HG03108 (cell line): Measurements from ENCODE around the gene ZFPM1.
A peak's percentile ranks its signal among the peaks of the same experiment; 100 is the strongest.

Experiments
- ATAC-seq: cut with Tn5 transposase; IDR thresholded peaks from one replicate; pipeline ENCODE4 v1.9.1; 2021; ENCODE audit warnings: moderate library complexity; ENCODE audit not compliant: unreplicated experiment

The ZFPM1 gene

GRCh38 chr16:88556294-88556988 is 103.4 kb downstream of the ZFPM1 start:
- ATAC-seq, result no peak

DNA sequence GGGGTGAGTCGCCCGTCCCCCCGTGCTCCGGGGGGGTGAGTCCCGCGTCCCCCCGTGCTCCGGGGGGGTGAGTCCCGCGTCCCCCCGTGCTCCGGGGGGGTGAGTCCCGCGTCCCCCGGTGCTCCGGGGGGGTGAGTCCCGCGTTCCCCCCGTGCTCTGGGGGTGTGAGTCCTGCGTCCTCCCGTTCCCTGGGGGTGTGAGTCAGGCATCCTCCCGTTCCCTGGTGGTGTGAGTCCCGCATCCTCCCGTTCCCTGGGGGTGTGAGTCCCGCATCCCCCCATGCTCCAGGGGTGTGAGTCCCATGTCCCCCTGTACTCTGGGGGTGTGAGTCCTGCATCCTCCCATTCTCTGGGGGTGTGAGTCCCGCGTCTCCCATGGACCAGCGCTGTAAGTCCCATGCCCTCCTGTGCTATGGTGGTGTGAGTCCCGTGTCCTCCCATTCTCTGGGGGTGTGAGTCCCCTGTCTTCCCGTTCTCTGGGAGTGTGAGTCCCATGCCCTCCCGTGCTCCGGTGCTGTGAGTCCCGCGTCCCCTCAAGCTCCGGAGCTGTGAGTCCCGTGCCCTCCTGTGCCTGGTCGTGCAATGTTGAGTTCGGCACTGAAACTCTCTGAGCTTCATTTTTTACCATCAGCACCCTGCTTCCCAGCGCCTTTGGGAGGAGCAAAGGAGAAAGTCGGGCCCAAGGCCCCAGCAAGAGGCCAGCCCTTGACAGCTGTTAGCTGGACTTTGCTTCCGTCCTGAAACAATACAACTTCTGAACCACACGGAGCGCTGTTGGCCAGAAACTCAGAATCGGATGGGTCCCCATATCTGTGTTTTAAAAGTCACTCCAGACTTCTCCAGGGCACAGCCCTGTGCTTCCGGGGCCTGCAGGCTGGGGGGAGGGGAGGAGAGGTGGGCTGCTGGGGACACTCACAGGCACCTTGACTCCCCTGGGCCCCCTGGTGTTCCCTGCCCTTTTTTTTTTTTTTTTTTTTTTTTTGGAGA is 105.7 kb downstream of the ZFPM1 start:
- ATAC-seq, result no peak

- ATAC-seq, result no peak
Measured at GRCh38 chr16:88560714-88561484, 107.8 kb downstream of the ZFPM1 start.

- no peak for ATAC-seq
Measured at GRCh38 chr16:88561485-88562359, 108.6 kb downstream of the ZFPM1 start.

GRCh38 chr16:88566158-88566557 is 113.1 kb downstream of the ZFPM1 start:
- ATAC-seq, result no peak

- ATAC-seq, result no peak
Measured at GRCh38 chr16:88568710-88569613, 115.9 kb downstream of the ZFPM1 start.

DNA sequence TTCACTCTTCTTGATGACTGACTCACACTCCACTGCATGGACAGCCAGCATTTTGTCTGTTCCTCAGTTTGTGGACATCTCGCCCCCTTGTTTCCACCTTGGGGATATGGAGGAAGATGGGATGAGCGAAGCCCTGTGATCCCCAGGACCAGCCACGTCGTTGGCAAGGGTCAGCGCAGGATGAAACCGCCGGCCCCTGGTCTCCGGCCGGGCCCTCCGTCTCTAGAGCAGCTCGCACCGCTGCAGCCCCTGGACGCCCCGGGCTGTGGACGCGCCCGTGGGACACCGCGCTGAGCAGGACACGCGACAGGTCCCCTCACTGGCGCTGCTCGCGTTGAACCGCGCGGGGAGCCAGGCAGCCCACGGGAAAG is 116.5 kb downstream of the ZFPM1 start:
- peak; percentile 18 for ATAC-seq

DNA sequence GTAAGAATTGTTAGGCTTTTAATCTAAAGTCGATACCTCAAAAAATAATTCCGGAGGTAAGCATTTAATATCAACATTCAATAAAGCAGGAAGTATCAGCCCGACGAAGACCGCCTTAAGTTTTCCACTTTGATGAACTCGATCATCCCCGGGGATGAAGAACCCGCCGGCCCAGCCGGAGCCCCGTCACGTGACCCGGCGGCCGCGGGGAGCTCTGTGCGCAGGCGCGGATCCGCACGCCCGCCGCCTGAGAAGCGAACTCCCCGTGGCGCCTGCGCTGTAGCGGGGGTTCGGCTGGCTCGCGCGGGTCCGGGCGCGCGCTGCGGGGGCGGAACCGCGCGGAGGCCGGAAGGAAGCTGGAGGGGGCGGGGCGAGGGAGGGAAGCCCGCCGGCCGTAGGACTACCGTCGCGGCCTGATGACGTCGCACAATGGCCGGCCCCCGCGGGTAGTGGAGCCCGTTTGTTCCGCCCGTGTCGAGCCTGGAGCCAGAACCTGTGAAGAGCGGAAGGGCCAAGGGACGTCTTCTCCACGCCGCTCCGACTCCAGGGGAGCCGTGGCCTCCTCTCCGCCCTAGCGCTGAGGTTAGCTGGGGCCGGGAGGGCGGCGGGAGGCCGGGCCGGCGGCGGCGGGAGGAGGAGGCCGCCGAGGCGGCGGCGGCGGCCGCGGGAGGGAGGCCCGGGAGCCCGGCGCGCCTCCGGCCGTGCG is 117.1 kb downstream of the ZFPM1 start, which contains the start of gene ZC3H18:
Gene ZC3H18, plus strand, starts transcription at position 419 of the 706 bp plus-strand sequence. CDS start 6,721 bp downstream, outside the sequence.
- ATAC-seq, result peak; percentile 67

- ATAC-seq, result peak; percentile 13
Measured at GRCh38 chr16:88570691-88571092, 117.6 kb downstream of the ZFPM1 start.

- ATAC-seq, result no peak
Measured at GRCh38 chr16:88575251-88575650, 122.2 kb downstream of the ZFPM1 start.

DNA sequence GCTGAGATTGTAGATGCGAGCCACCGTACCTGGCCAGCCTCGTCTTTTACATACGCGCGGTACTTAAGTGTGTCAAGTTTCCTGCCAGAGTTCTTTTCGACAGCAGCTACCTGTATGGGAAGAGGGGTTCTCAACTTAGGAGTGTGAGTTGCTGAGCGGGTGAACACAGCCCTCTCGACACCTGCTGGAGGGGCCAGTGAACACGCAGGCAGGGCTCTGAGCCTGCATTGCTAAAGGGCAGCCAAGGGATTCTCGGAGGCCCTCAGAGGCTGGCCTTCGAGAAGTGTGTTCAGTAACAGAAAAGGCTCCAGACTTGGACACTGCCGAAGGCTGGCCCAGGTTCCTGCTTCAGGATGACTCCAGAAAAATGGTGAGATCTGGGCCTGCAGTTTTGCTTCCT is 123.2 kb downstream of the ZFPM1 start:
- ATAC-seq, result no peak

DNA sequence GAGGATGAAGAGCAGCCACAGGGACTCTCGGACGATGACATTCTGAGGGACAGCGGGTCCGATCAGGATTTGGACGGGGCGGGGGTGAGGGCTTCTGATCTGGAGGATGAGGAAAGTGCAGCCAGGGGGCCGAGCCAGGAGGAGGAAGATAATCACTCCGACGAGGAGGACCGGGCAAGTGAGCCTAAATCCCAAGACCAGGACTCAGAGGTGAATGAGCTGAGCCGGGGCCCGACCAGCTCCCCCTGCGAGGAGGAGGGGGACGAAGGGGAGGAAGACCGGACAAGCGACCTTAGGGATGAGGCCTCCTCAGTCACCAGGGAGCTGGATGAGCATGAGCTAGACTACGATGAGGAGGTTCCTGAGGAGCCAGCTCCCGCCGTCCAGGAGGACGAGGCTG is 124.1 kb downstream of the ZFPM1 start:
- ATAC-seq, result no peak

- no peak for ATAC-seq
Measured at GRCh38 chr16:88578446-88579313, 125.6 kb downstream of the ZFPM1 start.

DNA sequence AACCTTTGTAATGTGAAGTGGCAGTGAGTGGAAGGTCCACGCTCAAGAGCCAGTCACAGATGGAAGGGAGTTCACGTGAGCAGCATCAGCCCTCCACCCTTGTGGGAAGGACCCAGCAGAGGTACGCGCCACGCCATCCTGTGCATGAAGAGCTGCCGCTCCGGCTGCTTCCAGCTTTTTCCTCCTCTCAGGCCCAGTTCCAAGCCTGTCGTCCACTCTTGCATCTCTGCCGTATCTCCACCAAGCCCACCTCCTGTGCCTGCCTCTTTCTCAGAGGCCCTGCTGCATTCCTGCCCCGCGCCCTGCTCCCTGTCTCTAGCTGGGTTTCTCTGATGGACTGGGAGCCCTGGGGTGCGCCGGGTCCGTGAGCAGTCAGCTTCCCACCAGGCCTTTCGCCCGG is 127.3 kb downstream of the ZFPM1 start:
- no peak for ATAC-seq

DNA sequence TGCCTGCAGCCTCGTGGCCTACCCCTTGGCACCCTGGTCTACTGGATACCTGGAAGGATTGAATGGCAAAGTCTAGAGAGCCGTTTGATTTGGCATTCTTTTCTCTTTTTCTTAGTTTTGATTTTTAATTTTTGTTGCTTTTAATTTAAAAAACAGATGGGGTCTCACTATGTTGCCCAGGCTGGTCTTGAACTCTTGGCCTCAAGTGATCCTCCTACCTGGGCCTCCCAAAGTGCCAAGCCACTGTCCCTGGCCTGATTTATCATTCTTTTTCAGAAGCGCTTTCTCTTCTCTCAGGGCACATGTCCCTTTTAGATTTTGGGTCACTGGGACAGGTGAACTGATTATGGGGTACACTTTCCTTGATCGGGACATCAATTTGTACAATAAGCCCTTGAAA is 128.0 kb downstream of the ZFPM1 start:
- no peak for ATAC-seq

- ATAC-seq, result no peak
Measured at GRCh38 chr16:88582912-88583575, 130.0 kb downstream of the ZFPM1 start.

GRCh38 chr16:88584676-88585075 is 131.6 kb downstream of the ZFPM1 start:
- no peak for ATAC-seq
